ENCODE results near the gene CRB1. TPM values are rescaled to one million over a fixed set of nuclear protein-coding genes. Genes with fewer than 3 reads are reported as not detected.
A peak's percentile ranks its signal among the peaks of the same experiment; 100 is the strongest.

The CRB1 gene
- total RNA-seq, 1 donor from 2014 or later, result not detected

- H3K27ac Mint-ChIP-seq, result no peak overlapping the region
- H3K36me3 Mint-ChIP-seq (ENCODE audit: low read depth), result no peaks in the 10 kb centered on the region
- DNase-seq (ENCODE audit: low spot score), result no peak
- no peak overlapping the region for H3K4me3 Mint-ChIP-seq (ENCODE audit: low read depth)
- no peaks in the 10 kb centered on the region for H3K9me3 Mint-ChIP-seq
- peaks cover 4% of the 10 kb centered on the region for H3K4me1 Mint-ChIP-seq (ENCODE audit: low read depth)
- peaks cover 16% of the 10 kb centered on the region for H3K27me3 Mint-ChIP-seq (ENCODE audit: low read depth)
- intact Hi-C loops (cut with micrococcal nuclease), result no loop called here
Observed at GRCh38 chr1:197465528-197466327, 197.7 kb downstream of the CRB1 start.

DNA sequence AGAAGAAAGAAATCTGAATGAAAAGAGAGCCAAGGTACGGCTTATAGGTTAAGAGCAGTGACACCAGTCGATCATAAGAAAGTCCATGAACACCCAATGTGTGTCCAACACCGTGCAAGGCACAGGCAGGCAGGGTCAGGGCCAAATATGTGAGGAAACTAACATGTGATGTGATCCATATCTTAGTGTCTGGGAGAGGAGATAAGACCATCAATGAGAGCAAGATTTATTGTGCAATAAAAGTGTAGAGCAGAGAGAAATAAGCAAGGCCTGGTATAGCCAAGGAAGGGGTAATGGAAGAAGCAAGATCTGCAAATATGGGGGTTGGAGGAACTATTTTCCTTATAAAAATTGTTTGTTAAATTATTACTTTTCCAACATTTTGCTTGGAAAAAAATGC is 198.8 kb downstream of the CRB1 start:
- intact Hi-C loops (cut with micrococcal nuclease), result no loop called here
- H3K4me3 Mint-ChIP-seq (ENCODE audit: low read depth), result no peak overlapping the region
- peaks cover 16% of the 10 kb centered on the region for H3K27me3 Mint-ChIP-seq (ENCODE audit: low read depth)

DNA sequence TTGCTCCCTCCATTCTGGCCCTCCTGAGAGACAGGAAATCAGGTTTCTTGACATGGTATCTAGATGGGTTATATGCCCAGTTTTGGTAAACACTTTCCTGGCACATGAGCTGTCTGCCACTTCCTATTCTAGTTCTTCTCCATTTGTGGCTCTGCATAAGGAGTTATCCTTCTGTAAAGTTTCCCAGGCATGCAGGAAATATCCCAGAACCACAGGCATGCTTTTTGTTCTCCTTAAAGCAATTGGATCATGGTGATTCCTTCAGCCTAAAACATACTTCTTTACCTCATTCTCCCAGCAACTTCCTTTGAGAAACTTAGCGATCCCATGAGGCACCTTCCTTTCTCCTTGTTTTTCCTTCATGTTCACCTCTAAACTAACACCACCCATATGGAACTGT is 199.8 kb downstream of the CRB1 start:
- H3K36me3 Mint-ChIP-seq (ENCODE audit: low read depth), result no peaks in the 10 kb centered on the region
- H3K4me3 Mint-ChIP-seq (ENCODE audit: low read depth), result no peak overlapping the region
- peaks cover 4% of the 10 kb centered on the region for H3K4me1 Mint-ChIP-seq (ENCODE audit: low read depth)
- intact Hi-C loops (cut with micrococcal nuclease), result no loop called here
- peaks cover 16% of the 10 kb centered on the region for H3K27me3 Mint-ChIP-seq (ENCODE audit: low read depth)
- DNase-seq (ENCODE audit: low spot score), result no peak
- H3K27ac Mint-ChIP-seq, result no peak overlapping the region
- no peaks in the 10 kb centered on the region for H3K9me3 Mint-ChIP-seq

More for the DNA sequence above, 198.8 kb downstream of the CRB1 start:
- H3K9me3 Mint-ChIP-seq, result no peaks in the 10 kb centered on the region
- no peak for DNase-seq (ENCODE audit: low spot score)
- peaks cover 4% of the 10 kb centered on the region for H3K4me1 Mint-ChIP-seq (ENCODE audit: low read depth)
- no peak overlapping the region for H3K27ac Mint-ChIP-seq
- no peaks in the 10 kb centered on the region for H3K36me3 Mint-ChIP-seq (ENCODE audit: low read depth)

DNA sequence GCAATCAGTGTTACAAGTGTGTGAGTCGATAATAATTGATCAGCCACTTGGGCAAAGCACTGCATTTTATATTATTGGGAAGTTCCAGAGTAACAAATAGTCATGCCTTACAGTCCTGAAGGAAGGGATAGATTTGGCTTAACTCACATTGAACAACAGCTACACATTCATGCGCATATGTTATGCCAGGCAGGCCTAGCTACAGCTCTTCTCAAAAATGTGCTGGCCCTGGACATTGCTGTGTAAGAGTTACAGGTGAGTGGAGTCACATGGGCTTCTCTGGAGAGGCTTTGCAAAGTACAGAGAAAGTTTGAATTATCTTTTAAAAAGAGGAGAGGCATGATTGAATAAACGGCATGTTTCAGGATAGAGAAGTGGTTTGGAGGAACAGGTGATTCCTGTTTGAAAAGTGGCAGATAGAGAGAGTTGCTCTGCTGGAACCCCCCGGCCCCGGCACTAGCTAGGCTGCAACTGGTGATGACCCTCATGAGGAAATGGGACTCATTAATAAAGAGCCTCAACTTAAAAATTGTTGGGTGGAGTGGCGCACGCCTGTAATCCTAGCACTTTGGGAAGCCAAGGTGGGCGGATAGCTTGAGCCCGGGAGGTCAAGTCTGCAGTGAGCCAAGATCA is 200.6 kb downstream of the CRB1 start:
- H3K36me3 Mint-ChIP-seq (ENCODE audit: low read depth), result no peaks in the 10 kb centered on the region
- H3K9me3 Mint-ChIP-seq, result no peaks in the 10 kb centered on the region
- H3K27ac Mint-ChIP-seq, result no peak overlapping the region
- H3K27me3 Mint-ChIP-seq (ENCODE audit: low read depth), result peaks cover 16% of the 10 kb centered on the region
- intact Hi-C loops (cut with micrococcal nuclease), result no loop called here
- DNase-seq (ENCODE audit: low spot score), result no peak
- no peak overlapping the region for H3K4me3 Mint-ChIP-seq (ENCODE audit: low read depth)
- peaks cover 4% of the 10 kb centered on the region for H3K4me1 Mint-ChIP-seq (ENCODE audit: low read depth)

GRCh38 chr1:197469620-197470210 is 201.7 kb downstream of the CRB1 start:
- intact Hi-C loops (cut with micrococcal nuclease), result no loop called here
- Mint-ChIP-seq H3K27me3 (ENCODE audit: low read depth) (peaks cover 13% of the 10 kb centered on the region), H3K27ac (no peak overlapping the region), H3K9me3 (no peaks in the 10 kb centered on the region), H3K4me1 (ENCODE audit: low read depth) (peaks cover 4% of the 10 kb centered on the region), H3K4me3 (ENCODE audit: low read depth) (no peak overlapping the region), H3K36me3 (ENCODE audit: low read depth) (no peaks in the 10 kb centered on the region)
- no peak for DNase-seq (ENCODE audit: low spot score)

DNA sequence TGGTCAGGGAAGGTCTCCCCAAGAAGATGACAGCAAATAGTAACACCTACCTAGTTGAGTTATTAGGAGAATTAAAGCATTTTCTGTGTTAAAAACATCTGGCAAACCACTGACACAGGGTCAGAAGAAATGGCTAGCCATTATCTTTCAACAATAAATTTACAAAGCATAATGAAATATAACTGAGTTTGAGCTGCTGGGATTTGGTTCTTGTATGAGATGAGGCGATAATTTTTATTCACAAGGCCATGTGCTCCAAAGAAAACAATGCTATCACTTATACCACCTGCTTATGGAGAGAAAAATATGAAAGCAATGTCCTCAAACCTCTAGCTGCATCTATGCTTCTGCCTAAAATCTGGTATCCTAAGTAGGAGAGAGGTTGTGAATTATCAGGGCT is 202.3 kb downstream of the CRB1 start:
- no peak for DNase-seq (ENCODE audit: low spot score)
- Mint-ChIP-seq H3K9me3 (no peaks in the 10 kb centered on the region), H3K27me3 (ENCODE audit: low read depth) (peaks cover 15% of the 10 kb centered on the region)

GRCh38 chr1:197471248-197471985 is 203.4 kb downstream of the CRB1 start:
- no peak for DNase-seq (ENCODE audit: low spot score)
- Mint-ChIP-seq H3K9me3 (no peaks in the 10 kb centered on the region), H3K4me1 (ENCODE audit: low read depth) (peaks cover 1% of the 10 kb centered on the region), H3K36me3 (ENCODE audit: low read depth) (no peaks in the 10 kb centered on the region), H3K27me3 (ENCODE audit: low read depth) (peaks cover 16% of the 10 kb centered on the region), H3K27ac (no peak overlapping the region), H3K4me3 (ENCODE audit: low read depth) (no peak overlapping the region)
- intact Hi-C loops (cut with micrococcal nuclease), result no loop called here

More for the DNA sequence above, 202.3 kb downstream of the CRB1 start:
- Mint-ChIP-seq H3K4me1 (ENCODE audit: low read depth) (peaks cover 4% of the 10 kb centered on the region), H3K36me3 (ENCODE audit: low read depth) (no peaks in the 10 kb centered on the region), H3K4me3 (ENCODE audit: low read depth) (no peak overlapping the region), H3K27ac (no peak overlapping the region)
- intact Hi-C loops (cut with micrococcal nuclease), result no loop called here

DNA sequence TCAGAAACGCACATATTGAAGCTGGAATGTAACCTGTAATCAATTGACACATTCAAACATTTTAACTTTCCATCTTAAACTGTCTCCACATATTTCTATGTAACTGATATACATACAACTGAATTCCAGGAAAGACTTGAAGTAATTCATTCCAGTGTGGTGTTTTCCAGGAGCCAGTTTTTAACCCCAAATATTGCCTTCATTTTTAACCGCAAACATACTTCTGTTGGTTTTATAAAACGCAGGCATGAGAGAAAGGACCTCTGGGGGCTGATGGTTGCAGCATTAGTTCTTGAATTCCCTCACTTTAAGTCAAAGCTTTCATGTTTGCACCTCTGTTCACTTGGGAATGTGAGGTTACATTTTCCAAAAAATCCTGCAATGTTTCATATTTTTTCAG is 204.1 kb downstream of the CRB1 start:
- H3K9me3 Mint-ChIP-seq, result no peaks in the 10 kb centered on the region
- intact Hi-C loops (cut with micrococcal nuclease), result no loop called here
- H3K4me1 Mint-ChIP-seq (ENCODE audit: low read depth), result peaks cover 1% of the 10 kb centered on the region
- H3K36me3 Mint-ChIP-seq (ENCODE audit: low read depth), result no peaks in the 10 kb centered on the region
- peaks cover 13% of the 10 kb centered on the region for H3K27me3 Mint-ChIP-seq (ENCODE audit: low read depth)
- no peak for DNase-seq (ENCODE audit: low spot score)
- H3K4me3 Mint-ChIP-seq (ENCODE audit: low read depth), result no peak overlapping the region
- H3K27ac Mint-ChIP-seq, result no peak overlapping the region

GRCh38 chr1:197480446-197480845 is 212.4 kb downstream of the CRB1 start:
- H3K9me3 Mint-ChIP-seq, result no peaks in the 10 kb centered on the region
- intact Hi-C loops (cut with micrococcal nuclease), result no loop called here
- no peak overlapping the region for H3K4me3 Mint-ChIP-seq (ENCODE audit: low read depth)

DNA sequence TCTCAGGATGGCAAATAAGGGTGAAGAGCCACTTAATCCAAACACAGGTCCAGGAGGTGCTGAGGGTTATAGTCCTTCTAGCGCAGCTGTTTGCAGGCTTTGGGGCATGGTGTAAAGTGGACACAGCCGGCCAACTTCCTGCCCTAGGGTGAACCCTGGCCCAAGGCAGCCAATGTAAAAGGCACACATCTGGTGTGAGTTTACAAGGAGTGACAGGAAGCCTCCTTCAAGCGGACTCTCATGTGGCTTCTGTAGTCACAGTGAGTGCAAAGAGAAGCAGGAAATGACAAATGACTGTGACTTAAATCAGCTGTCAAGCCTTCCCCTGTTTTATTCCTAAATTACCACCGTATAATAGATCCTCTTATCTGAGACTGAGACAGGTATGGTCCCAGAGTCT is 213.0 kb downstream of the CRB1 start:
- H3K4me3 Mint-ChIP-seq (ENCODE audit: low read depth), result no peak overlapping the region
- peaks cover 8% of the 10 kb centered on the region for H3K4me1 Mint-ChIP-seq (ENCODE audit: low read depth)
- intact Hi-C loops (cut with micrococcal nuclease), result no loop called here
- no peak overlapping the region for H3K27ac Mint-ChIP-seq
- peak; percentile 11 for DNase-seq (ENCODE audit: low spot score)
- H3K9me3 Mint-ChIP-seq, result no peaks in the 10 kb centered on the region
- no peaks in the 10 kb centered on the region for H3K36me3 Mint-ChIP-seq (ENCODE audit: low read depth)
- H3K27me3 Mint-ChIP-seq (ENCODE audit: low read depth), result peaks cover 13% of the 10 kb centered on the region

More at GRCh38 chr1:197480446-197480845, 212.4 kb downstream of the CRB1 start:
- no peak for DNase-seq (ENCODE audit: low spot score)
- peaks cover 8% of the 10 kb centered on the region for H3K4me1 Mint-ChIP-seq (ENCODE audit: low read depth)
- no peak overlapping the region for H3K27ac Mint-ChIP-seq
- H3K27me3 Mint-ChIP-seq (ENCODE audit: low read depth), result peaks cover 16% of the 10 kb centered on the region
- H3K36me3 Mint-ChIP-seq (ENCODE audit: low read depth), result no peaks in the 10 kb centered on the region

DNA sequence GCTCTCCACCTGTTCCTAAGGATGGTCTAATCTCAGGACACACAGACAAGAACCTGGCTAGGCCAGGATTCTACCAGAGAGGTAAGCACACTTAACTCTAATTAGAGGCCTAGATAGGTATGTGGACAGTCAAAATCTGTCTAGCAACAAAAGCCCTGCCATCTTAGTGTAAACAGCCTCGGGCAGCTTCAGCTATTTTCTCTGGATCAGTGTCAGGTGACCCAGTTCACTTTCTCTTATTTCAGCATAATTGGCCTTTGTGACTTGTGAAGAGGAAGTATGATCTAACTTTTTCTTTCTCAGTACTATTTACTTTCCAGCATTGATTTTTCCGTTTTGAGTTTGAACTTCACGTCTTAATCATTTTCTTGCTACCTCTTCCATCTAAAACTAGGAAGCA is 217.7 kb downstream of the CRB1 start:
- no peak for DNase-seq (ENCODE audit: low spot score)
- H3K9me3 Mint-ChIP-seq, result no peaks in the 10 kb centered on the region
- peaks cover 8% of the 10 kb centered on the region for H3K4me1 Mint-ChIP-seq (ENCODE audit: low read depth)
- peaks cover 18% of the 10 kb centered on the region for H3K27me3 Mint-ChIP-seq (ENCODE audit: low read depth)
- intact Hi-C loops (cut with micrococcal nuclease), result no loop called here
- no peak overlapping the region for H3K27ac Mint-ChIP-seq
- no peak overlapping the region for H3K4me3 Mint-ChIP-seq (ENCODE audit: low read depth)
- no peaks in the 10 kb centered on the region for H3K36me3 Mint-ChIP-seq (ENCODE audit: low read depth)

DNA sequence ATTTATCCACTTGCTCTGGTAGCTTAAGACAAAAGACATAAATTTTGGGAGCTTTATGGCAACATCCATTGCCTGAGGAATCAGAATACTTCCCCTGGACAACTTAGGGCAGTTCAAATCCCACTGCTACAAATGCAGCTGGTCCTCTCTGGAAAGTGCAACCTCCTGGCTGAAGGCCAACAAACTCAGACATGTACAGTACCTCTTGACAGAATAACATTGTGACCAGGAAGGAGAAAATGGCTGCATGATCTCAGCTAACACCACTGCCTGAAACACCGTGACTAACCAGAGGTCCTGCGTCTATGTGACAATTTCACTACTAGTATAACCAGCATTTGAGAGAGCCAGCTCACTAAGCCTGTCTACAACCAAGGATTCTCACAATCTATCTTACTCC is 218.9 kb downstream of the CRB1 start:
- peaks cover 23% of the 10 kb centered on the region for H3K27me3 Mint-ChIP-seq (ENCODE audit: low read depth)
- H3K36me3 Mint-ChIP-seq (ENCODE audit: low read depth), result no peaks in the 10 kb centered on the region
- no peak overlapping the region for H3K27ac Mint-ChIP-seq
- peaks cover 2% of the 10 kb centered on the region for H3K4me1 Mint-ChIP-seq (ENCODE audit: low read depth)
- no peak overlapping the region for H3K4me3 Mint-ChIP-seq (ENCODE audit: low read depth)
- no peaks in the 10 kb centered on the region for H3K9me3 Mint-ChIP-seq
- intact Hi-C loops (cut with micrococcal nuclease), result no loop called here
- DNase-seq (ENCODE audit: low spot score), result no peak

All from activated T-helper 2 cell treated with anti-CD3 and anti-CD28 coated beads, Interferon-gamma antibody, Interleukin-2, Interleukin-4, amounts not matched to agents 10 μg/mL and 5 μg/mL and 100 μg/mL, durations not matched to agents 14 hours and 24 hours and 36 hours (primary cell).